ENCODE data around the gene VANGL2. TPM values are rescaled to one million over a fixed set of nuclear protein-coding genes. Genes with fewer than 3 reads are reported as not detected.

VANGL2 gene
- total and polyA plus RNA-seq, 2 experiments from 2014 or later: 17.7 to 51.3 TPM

DNA sequence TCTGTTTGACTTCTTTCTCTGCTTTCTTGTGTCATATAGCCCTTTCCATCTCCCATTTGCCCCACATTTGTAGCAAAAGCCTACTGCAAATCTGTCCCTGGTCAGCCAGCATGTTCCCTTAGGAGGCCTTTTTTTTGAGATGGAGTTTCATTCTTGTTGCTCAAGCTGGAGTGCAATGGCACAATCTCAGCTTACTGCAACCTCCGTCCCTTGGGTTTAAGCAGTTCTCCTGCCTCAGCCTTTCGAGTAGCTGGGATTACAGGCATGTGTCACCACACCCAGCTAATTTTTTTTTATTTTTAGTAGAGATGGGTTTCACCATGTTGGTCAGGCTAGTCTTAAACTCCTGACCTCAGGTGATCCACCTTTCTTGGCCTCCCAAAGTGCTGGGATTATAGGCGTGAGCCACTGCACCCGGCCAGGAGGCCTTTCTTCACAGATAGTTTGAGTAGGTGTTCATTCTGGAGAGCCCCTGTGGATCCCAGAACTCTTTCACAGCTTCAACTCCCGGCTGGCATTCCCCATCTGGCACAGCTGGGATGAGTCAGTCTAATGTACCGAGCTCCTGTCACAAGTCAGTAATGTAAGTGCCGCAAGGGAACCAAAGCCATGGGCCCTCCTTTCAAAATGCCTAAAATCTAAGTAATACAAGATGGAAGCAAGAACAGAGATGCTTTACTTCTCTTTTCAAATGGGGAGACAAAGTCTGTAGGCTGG lies 42.9 kb upstream of the VANGL2 start (continued):
- TF ChIP-seq, protein P1, sequence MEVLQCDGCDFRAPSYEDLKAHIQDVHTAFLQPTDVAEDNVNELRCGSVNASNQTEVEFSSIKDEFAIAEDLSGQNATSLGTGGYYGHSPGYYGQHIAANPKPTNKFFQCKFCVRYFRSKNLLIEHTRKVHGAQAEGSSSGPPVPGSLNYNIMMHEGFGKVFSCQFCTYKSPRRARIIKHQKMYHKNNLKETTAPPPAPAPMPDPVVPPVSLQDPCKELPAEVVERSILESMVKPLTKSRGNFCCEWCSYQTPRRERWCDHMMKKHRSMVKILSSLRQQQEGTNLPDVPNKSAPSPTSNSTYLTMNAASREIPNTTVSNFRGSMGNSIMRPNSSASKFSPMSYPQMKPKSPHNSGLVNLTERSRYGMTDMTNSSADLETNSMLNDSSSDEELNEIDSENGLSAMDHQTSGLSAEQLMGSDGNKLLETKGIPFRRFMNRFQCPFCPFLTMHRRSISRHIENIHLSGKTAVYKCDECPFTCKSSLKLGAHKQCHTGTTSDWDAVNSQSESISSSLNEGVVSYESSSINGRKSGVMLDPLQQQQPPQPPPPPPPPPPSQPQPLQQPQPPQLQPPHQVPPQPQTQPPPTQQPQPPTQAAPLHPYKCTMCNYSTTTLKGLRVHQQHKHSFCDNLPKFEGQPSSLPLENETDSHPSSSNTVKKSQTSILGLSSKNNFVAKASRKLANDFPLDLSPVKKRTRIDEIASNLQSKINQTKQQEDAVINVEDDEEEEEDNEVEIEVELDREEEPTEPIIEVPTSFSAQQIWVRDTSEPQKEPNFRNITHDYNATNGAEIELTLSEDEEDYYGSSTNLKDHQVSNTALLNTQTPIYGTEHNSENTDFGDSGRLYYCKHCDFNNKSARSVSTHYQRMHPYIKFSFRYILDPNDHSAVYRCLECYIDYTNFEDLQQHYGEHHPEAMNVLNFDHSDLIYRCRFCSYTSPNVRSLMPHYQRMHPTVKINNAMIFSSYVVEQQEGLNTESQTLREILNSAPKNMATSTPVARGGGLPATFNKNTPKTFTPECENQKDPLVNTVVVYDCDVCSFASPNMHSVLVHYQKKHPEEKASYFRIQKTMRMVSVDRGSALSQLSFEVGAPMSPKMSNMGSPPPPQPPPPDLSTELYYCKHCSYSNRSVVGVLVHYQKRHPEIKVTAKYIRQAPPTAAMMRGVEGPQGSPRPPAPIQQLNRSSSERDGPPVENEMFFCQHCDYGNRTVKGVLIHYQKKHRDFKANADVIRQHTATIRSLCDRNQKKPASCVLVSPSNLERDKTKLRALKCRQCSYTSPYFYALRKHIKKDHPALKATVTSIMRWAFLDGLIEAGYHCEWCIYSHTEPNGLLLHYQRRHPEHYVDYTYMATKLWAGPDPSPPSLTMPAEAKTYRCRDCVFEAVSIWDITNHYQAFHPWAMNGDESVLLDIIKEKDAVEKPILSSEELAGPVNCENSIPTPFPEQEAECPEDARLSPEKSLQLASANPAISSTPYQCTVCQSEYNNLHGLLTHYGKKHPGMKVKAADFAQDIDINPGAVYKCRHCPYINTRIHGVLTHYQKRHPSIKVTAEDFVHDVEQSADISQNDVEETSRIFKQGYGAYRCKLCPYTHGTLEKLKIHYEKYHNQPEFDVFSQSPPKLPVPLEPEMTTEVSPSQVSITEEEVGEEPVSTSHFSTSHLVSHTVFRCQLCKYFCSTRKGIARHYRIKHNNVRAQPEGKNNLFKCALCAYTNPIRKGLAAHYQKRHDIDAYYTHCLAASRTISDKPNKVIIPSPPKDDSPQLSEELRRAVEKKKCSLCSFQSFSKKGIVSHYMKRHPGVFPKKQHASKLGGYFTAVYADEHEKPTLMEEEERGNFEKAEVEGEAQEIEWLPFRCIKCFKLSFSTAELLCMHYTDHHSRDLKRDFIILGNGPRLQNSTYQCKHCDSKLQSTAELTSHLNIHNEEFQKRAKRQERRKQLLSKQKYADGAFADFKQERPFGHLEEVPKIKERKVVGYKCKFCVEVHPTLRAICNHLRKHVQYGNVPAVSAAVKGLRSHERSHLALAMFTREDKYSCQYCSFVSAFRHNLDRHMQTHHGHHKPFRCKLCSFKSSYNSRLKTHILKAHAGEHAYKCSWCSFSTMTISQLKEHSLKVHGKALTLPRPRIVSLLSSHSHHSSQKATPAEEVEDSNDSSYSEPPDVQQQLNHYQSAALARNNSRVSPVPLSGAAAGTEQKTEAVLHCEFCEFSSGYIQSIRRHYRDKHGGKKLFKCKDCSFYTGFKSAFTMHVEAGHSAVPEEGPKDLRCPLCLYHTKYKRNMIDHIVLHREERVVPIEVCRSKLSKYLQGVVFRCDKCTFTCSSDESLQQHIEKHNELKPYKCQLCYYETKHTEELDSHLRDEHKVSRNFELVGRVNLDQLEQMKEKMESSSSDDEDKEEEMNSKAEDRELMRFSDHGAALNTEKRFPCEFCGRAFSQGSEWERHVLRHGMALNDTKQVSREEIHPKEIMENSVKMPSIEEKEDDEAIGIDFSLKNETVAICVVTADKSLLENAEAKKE (CRISPR knock-in tag; IDR thresholded peaks at IDR 0.05): no peak

DNA sequence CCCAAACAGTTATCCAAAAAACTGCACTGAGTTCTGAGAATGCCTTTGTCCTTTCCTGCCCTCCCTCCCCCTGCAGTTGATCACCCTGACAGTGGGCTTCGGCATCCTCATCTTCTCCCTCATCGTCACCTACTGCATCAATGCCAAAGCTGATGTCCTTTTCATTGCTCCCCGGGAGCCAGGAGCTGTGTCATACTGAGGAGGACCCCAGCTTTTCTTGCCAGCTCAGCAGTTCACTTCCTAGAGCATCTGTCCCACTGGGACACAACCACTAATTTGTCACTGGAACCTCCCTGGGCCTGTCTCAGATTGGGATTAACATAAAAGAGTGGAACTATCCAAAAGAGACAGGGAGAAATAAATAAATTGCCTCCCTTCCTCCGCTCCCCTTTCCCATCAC lies 42.3 kb upstream of the VANGL2 start:
- Histone ChIP-seq H3K79me2 (replicated peaks; ENCODE audit: insufficient read depth) (no peaks in the 10 kb centered on the region), H3K27me3 (ENCODE audit: insufficient read depth) (no peaks in the 10 kb centered on the region), H3F3A (replicated peaks; ENCODE audit: low read depth) (no peaks in the 10 kb centered on the region), H4K20me1 (replicated peaks; ENCODE audit: insufficient read depth) (no peaks in the 10 kb centered on the region), H2AFZ (no peak overlapping the region), H3K4me2 (no peak overlapping the region), H3K4me1 (ENCODE audit: insufficient read depth) (peaks cover 15% of the 10 kb centered on the region), H3K4me3 (no peak overlapping the region), H3K9me2 (ENCODE audit: insufficient read depth) (no peaks in the 10 kb centered on the region), H3K36me3 (ENCODE audit: insufficient read depth) (peaks cover 33% of the 10 kb centered on the region), H3K27ac (ENCODE audit: low read depth) (no peak overlapping the region)
- peaks cover 22% of the 10 kb centered on the region for H3K4me1 Mint-ChIP-seq
- H3K27me3 Mint-ChIP-seq (ENCODE audit: insufficient read depth, low read depth, poor library complexity): peaks cover 6% of the 10 kb centered on the region
- H3K9me3 Mint-ChIP-seq: no peaks in the 10 kb centered on the region
- peaks cover 75% of the 10 kb centered on the region for H3K36me3 Mint-ChIP-seq (ENCODE audit: low read depth)
- DNase-seq (ENCODE audit: low spot score) (no peak), ATAC-seq (no peak)
- H3K4me3 Mint-ChIP-seq: no peak overlapping the region
- no peak overlapping the region for H3K27ac Mint-ChIP-seq
- TF ChIP-seq POLR2AphosphoS5 (IDR thresholded peaks at IDR 0.05; ENCODE audit: low read depth): no peak
- TF ChIP-seq, protein P1 (CRISPR knock-in tag; IDR thresholded peaks at IDR 0.05): no peak
- TF ChIP-seq ZNF114 (CRISPR knock-in tag; IDR thresholded peaks at IDR 0.05): no peak
- no peak for TF ChIP-seq ZNF331 (CRISPR knock-in tag; IDR thresholded peaks at IDR 0.05; ENCODE audit: low read depth)
- TF ChIP-seq, protein P2, sequence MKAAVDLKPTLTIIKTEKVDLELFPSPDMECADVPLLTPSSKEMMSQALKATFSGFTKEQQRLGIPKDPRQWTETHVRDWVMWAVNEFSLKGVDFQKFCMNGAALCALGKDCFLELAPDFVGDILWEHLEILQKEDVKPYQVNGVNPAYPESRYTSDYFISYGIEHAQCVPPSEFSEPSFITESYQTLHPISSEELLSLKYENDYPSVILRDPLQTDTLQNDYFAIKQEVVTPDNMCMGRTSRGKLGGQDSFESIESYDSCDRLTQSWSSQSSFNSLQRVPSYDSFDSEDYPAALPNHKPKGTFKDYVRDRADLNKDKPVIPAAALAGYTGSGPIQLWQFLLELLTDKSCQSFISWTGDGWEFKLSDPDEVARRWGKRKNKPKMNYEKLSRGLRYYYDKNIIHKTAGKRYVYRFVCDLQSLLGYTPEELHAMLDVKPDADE (IDR thresholded peaks at IDR 0.05): no peak
- TF ChIP-seq EZH2phosphoT487 (IDR thresholded peaks at IDR 0.05; ENCODE audit: unreplicated experiment): no peak
- no peak for TF ChIP-seq NANOG (IDR thresholded peaks at IDR 0.05; ENCODE audit: borderline replicate concordance)
- no peak for TF ChIP-seq CREB1 (CRISPR knock-in tag; IDR thresholded peaks at IDR 0.05; ENCODE audit: low read depth)

Measured in GM23338 (cell line).